ENCODE measurements around the gene CACNA1I. TPM values are rescaled to one million over a fixed set of nuclear protein-coding genes. Genes with fewer than 3 reads are reported as not detected.

The CACNA1I gene
- total and polyA plus RNA-seq, 2 donors (not counting 1 experiment from before 2014, with no cell fraction given): under 0.01 to 0.01 TPM

DNA sequence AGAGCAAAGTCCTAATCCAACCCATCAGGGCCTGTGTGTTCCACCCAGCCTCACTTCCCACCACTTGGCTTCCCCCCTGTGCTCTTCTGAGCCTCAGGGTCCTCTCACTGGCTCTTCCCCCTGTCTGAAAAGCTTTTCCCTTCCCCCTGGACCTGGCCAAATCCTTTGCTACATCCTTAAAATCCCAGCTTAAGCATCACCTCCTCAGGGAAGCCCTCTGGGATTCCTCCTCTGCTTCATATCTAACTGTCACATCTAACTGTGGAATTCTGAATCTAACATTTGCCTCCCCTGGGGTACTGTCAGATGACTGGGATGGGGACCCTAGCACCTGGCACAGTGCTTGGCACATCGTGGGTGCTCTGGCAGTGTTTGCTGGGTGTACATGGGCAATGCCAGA lies 985 bp downstream of the CACNA1I start:
- Histone ChIP-seq H3K4me1 (ENCODE audit: control insufficient read depth, extremely low read depth, insufficient read depth, low read length) (peaks cover 7% of the 10 kb centered on the region), H2AFZ (ENCODE audit: low read length) (no peak overlapping the region), H3K27me3 (ENCODE audit: control insufficient read depth, insufficient read depth, low read length) (no peaks in the 10 kb centered on the region), H3K9ac (ENCODE audit: insufficient read depth, low read length) (no peak overlapping the region), H3K36me3 (ENCODE audit: control insufficient read depth, insufficient read depth, low read length) (no peaks in the 10 kb centered on the region), H3K79me2 (ENCODE audit: control insufficient read depth, insufficient read depth, low read length) (no peaks in the 10 kb centered on the region), H4K20me1 (ENCODE audit: control insufficient read depth, extremely low read depth, insufficient read depth, low read length) (no peaks in the 10 kb centered on the region), H3K27ac (ENCODE audit: insufficient read depth, low read length) (no peak overlapping the region), H3K9me3 (ENCODE audit: control insufficient read depth, insufficient read depth, low read depth, low read length) (no peaks in the 10 kb centered on the region), H3K4me2 (ENCODE audit: extremely low read depth, insufficient read depth, low read length) (no peak overlapping the region), H3K4me3 (replicated peaks in 1 of 4; ENCODE audit: control extremely low read depth in 1 of 4, insufficient read depth in 1 of 4, low read depth in 3 of 4, low read length in 4 of 4) (no peak overlapping the region)
- TF ChIP-seq CTCF (conservative IDR thresholded peaks at IDR 0.05 in 1 of 2, IDR thresholded peaks at IDR 0.05 in 1 of 2; ENCODE audit: low read depth in 1 of 2, low read length in 2 of 2): no peak
- TF ChIP-seq EZH2 (IDR thresholded peaks at IDR 0.05; ENCODE audit: low read length, missing control alignments): no peak
- no peak for DNase-seq (ENCODE audit: low read depth in 2 of 2)

- no peaks in the 10 kb centered on the region for H4K20me1 ChIP-seq (ENCODE audit: control insufficient read depth, extremely low read depth, insufficient read depth, low read length)
- no peak overlapping the region for H3K27ac ChIP-seq (ENCODE audit: insufficient read depth, low read length)
- peak; percentile 82 to 94 for DNase-seq (ENCODE audit: low read depth in 2 of 2)
- no peaks in the 10 kb centered on the region for H3K9me3 ChIP-seq (ENCODE audit: control insufficient read depth, insufficient read depth, low read depth, low read length)
- no peak overlapping the region for H3K4me2 ChIP-seq (ENCODE audit: extremely low read depth, insufficient read depth, low read length)
- H3K79me2 ChIP-seq (ENCODE audit: control insufficient read depth, insufficient read depth, low read length): no peaks in the 10 kb centered on the region
- no peak overlapping the region for H2AFZ ChIP-seq (ENCODE audit: low read length)
- H3K4me1 ChIP-seq (ENCODE audit: control insufficient read depth, extremely low read depth, insufficient read depth, low read length): peaks cover 7% of the 10 kb centered on the region
- no peaks in the 10 kb centered on the region for H3K36me3 ChIP-seq (ENCODE audit: control insufficient read depth, insufficient read depth, low read length)
- peaks cover 7% of the 10 kb centered on the region for H3K27me3 ChIP-seq (ENCODE audit: control insufficient read depth, insufficient read depth, low read length)
- no peak overlapping the region for H3K4me3 ChIP-seq (replicated peaks in 1 of 4; ENCODE audit: control extremely low read depth in 1 of 4, insufficient read depth in 1 of 4, low read depth in 3 of 4, low read length in 4 of 4)
- TF ChIP-seq EZH2 (IDR thresholded peaks at IDR 0.05; ENCODE audit: low read length, missing control alignments): no peak
- TF ChIP-seq CTCF (conservative IDR thresholded peaks at IDR 0.05 in 1 of 2, IDR thresholded peaks at IDR 0.05 in 1 of 2; ENCODE audit: low read depth in 1 of 2, low read length in 2 of 2): no peak
- no peak overlapping the region for H3K9ac ChIP-seq (ENCODE audit: insufficient read depth, low read length)
Measured at GRCh38 chr22:39574779-39575551, 4.4 kb downstream of the CACNA1I start.

GRCh38 chr22:39575552-39575825 lies 4.9 kb downstream of the CACNA1I start:
- no peak overlapping the region for H3K4me3 ChIP-seq (replicated peaks in 1 of 4; ENCODE audit: control extremely low read depth in 1 of 4, insufficient read depth in 1 of 4, low read depth in 3 of 4, low read length in 4 of 4)
- no peaks in the 10 kb centered on the region for H3K79me2 ChIP-seq (ENCODE audit: control insufficient read depth, insufficient read depth, low read length)
- TF ChIP-seq CTCF (conservative IDR thresholded peaks at IDR 0.05 in 1 of 2, IDR thresholded peaks at IDR 0.05 in 1 of 2; ENCODE audit: low read depth in 1 of 2, low read length in 2 of 2) (no peak), EZH2 (IDR thresholded peaks at IDR 0.05; ENCODE audit: low read length, missing control alignments) (no peak)
- H3K27ac ChIP-seq (ENCODE audit: insufficient read depth, low read length): no peak overlapping the region
- H3K4me2 ChIP-seq (ENCODE audit: extremely low read depth, insufficient read depth, low read length): no peak overlapping the region
- H3K36me3 ChIP-seq (ENCODE audit: control insufficient read depth, insufficient read depth, low read length): no peaks in the 10 kb centered on the region
- H3K4me1 ChIP-seq (ENCODE audit: control insufficient read depth, extremely low read depth, insufficient read depth, low read length): peaks cover 7% of the 10 kb centered on the region
- no peak overlapping the region for H2AFZ ChIP-seq (ENCODE audit: low read length)
- DNase-seq (ENCODE audit: low read depth in 2 of 2): no peak
- no peak overlapping the region for H3K9ac ChIP-seq (ENCODE audit: insufficient read depth, low read length)
- H4K20me1 ChIP-seq (ENCODE audit: control insufficient read depth, extremely low read depth, insufficient read depth, low read length): no peaks in the 10 kb centered on the region
- no peaks in the 10 kb centered on the region for H3K9me3 ChIP-seq (ENCODE audit: control insufficient read depth, insufficient read depth, low read depth, low read length)
- peaks cover 7% of the 10 kb centered on the region for H3K27me3 ChIP-seq (ENCODE audit: control insufficient read depth, insufficient read depth, low read length)
